Daoy (cell line): ENCODE data around the gene PCDHB3. TPM values are rescaled to one million over a fixed set of nuclear protein-coding genes. Genes with fewer than 3 reads are reported as not detected.
A peak's percentile ranks its signal among the peaks of the same experiment; 100 is the strongest.
"Not testable (repeated sequence)": the region's sequence is repeated elsewhere in the genome, so short reads cannot be mapped to it uniquely, and the experiment has no call there.

Experiments
- DNase-seq: peaks from one replicate; pipeline ENCODE4 v3.0.0-alpha.2; 2015; ENCODE audit warnings: low read depth
- total RNA-seq: library from RNA; depleted of rRNA; stranded (reverse); fragments of >200 nt; shearing (Covaris generic); gene quantifications from 2 replicates; pipeline ENCODE4 v1.2.3, GENCODE V29; 2014; rRNA removed

PCDHB3 gene
- 0.11 and 0.24 TPM in 2 replicates for total RNA-seq

DNA sequence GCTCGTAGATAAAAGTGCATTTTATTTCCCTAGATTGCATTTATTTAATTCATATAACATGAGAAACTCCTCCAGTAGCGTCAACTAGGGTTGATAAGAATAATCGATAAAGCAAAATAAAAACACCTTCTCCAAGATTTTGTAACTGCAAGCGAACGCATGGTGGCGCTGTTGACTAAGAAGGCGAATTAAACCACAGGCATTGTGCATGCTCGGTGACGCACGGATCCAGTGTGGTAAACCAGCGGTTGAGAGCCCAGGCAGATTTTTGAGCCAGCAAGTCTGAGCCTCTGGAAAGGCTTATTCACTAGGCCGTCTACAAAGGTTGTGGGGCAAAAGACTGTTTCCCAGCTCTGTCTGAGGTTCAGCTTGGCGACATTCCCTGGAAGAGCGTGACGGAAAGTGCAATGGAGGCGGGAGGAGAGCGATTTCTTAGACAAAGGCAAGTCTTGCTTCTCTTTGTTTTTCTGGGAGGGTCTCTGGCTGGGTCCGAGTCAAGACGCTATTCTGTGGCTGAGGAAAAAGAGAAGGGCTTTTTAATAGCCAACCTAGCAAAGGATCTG is at the start of gene PCDHB3:
Gene PCDHB3, plus strand, starts transcription at position 231 of the 563 bp plus-strand sequence. Its CDS starts 177 bp downstream, at position 408.
- DNase-seq, result peak; percentile 80

DNA sequence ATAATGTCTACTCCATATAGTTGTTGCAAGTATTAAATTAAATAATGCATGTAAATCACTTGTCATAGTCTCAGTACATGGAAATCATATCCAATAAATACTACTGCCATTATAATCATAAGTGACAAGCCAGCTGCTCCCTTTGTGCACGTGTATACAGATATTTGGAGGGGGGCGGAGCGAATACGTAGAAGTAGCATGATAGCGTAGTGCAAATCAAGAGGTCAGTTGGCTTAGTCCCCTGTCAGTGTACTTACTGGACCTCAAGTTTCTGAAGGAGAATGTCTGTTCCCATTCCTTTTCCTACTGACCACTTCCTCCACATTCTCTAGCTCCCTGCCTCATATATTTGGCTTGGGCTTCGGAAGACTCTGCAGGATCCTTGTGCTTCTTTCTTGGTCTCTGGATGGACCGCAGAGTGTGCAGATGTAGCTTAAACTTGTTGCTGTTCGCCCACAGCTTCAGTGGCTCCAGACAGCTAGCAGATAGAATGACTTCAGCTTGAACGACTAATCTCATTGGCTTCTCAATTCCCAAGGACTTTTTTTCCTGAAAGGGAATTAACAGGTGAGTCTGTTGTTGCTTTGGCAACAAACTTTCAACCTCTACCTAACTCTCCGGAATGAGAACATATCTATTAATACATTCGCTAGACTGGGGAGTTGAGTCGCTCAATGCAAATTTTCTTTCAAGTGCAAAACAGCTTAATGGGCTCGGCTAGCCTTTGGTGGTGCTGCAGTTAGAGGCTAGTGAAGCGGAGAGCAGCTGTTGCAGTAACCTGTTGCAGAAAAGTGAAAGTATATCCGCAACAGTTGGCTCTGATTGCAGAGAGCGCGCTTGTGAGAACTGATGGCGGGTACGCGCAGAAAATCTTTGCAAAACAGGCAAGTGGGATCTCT is 49.4 kb upstream of the PCDHB3 start, which contains the start of gene PCDHB1:
Gene PCDHB1, plus strand, starts transcription at position 753 of the 899 bp plus-strand sequence. Its CDS starts 97 bp downstream, at position 850.
- DNase-seq, result peak; percentile 26

DNA sequence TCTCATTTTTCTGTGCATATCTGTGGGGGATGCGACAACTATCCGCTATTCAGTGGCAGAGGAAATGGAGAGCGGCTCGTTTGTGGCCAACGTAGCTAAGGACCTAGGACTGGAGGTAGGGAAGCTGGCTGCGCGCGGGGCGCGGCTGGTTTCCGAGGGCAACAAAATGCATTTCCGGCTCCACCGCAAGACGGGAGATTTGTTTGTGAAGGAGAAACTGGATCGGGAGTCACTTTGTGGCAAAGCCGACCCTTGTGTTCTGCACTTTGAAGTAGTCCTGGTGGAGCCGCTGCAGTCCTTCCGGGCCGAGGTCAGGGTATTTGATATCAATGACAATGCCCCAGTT is 48.8 kb upstream of the PCDHB3 start:
- DNase-seq, result peak; percentile 22

DNA sequence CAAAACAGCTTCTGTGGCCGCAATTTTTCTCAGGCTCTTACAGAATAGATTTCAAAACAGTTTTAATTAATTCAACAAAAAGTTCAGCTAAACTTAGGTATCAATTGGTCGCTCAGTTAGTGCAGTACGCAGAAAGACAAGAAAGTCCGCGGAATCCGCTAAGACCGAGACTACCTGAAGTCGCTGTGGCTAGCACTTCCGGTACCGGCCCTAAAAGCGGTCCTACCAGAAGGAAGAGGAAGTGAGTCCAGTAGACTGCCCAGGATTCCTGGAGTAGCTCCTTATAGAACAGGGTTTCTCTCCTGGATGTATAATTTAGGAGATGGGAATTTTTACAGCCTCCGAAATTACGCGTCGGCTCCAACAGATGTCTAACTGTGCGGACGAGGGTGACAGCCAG is 22.4 kb upstream of the PCDHB3 start:
- no peak for DNase-seq

DNA sequence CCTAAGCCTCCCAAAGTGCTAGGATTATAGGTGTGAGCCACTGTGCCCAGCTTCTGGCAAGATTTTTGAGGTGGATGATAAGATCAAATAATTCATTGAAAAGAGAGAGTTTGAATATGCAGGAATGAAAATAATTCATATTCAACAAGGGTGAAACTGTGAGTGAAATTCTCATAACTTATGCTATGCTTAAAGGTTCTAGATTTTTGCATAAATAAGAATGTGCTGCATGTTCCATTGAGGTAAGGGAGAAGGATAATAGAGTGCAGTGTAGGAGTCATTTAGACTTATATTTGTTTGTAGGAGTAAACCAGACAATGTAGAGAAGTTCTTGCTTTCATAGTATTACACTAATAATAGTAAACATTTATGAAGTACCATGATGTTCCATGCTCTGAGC is 18.0 kb upstream of the PCDHB3 start:
- no peak for DNase-seq

DNA sequence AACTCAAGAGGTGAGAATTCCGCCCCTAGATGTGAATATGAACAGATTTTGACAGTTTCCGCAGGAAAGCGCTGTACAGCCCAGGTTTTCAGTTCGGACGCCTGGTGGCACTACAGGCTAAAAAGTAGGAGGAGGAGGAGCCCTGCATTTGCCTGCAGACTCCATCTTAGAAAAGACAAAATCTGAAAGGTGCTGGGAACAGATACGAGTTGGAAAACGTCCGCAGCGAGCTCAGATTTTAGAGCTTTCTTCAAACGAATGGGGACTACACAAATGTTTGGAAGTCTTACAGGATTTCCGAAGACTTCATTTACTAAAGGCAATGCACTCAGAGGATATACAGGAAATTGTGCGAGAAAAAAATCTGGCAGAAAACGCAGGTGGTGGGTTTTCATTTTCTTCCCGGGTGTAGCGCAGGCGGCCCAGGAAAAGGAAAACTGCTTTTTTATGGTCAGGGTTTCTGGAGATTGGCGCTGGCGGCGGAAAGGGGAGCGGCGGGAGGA is 15.7 kb upstream of the PCDHB3 start:
- DNase-seq, result peak; percentile 82

DNA sequence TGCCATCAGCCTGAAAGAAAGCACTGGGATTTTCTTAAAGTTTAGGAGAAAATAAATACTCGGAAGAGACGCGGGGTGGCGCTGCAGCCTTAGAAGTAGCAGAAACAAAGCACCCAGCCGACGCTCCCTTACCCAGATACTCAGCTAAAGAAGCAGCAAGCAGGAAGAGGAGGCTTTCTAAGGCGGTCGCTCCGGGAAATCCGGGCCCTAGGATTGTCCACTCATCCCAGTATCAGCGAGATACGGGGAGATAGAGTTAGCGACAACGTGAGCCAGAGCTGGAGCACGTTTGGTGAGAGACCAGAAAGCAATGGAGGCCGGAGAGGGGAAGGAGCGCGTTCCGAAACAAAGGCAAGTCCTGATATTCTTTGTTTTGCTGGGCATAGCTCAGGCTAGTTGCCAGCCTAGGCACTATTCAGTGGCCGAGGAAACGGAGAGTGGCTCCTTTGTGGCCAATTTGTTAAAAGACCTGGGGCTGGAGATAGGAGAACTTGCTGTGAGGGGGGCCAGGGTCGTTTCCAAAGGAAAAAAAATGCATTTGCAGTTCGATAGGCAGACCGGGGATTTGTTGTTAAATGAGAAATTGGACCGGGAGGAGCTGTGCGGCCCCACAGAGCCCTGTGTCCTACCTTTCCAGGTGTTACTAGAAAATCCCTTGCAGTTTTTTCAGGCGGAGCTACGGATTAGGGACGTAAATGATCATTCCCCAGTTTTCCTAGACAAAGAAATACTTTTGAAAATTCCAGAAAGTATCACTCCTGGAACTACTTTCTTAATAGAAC is 5.6 kb upstream of the PCDHB3 start, which contains the start of gene PCDHB2:
Gene PCDHB2, plus strand, starts transcription at position 135 of the 782 bp plus-strand sequence. Its CDS starts 176 bp downstream, at position 311.
- peak; percentile 88 for DNase-seq

DNA sequence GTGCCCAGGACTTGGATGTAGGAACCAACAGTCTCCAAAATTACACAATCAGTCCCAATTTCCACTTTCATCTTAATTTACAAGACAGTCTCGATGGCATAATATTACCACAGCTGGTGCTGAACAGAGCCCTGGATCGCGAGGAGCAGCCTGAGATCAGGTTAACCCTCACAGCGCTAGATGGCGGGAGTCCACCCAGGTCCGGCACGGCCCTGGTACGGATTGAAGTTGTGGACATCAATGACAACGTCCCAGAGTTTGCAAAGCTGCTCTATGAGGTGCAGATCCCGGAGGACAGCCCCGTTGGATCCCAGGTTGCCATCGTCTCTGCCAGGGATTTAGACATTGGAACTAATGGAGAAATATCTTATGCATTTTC is 5.0 kb upstream of the PCDHB3 start:
- peak; percentile 9 for DNase-seq

DNA sequence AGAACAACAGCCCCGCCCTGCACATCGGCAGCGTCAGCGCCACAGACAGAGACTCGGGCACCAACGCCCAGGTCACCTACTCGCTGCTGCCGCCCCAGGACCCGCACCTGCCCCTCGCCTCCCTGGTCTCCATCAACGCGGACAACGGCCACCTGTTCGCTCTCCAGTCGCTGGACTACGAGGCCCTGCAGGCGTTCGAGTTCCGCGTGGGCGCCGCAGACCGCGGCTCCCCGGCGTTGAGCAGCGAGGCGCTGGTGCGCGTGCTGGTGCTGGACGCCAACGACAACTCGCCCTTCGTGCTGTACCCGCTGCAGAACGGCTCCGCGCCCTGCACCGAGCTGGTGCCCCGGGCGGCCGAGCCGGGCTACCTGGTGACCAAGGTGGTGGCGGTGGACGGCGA is 4.1 kb upstream of the PCDHB3 start:
- DNase-seq, result not testable (repeated sequence)

DNA sequence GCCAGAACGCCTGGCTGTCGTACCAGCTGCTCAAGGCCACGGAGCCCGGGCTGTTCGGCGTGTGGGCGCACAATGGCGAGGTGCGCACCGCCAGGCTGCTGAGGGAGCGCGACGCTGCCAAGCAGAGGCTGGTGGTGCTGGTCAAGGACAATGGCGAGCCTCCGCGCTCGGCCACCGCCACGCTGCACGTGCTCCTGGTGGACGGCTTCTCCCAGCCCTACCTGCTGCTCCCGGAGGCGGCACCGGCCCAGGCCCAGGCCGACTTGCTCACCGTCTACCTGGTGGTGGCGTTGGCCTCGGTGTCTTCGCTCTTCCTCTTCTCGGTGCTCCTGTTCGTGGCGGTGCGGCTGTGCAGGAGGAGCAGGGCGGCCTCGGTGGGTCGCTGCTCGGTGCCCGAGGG is 3.7 kb upstream of the PCDHB3 start:
- not testable (repeated sequence) for DNase-seq

DNA sequence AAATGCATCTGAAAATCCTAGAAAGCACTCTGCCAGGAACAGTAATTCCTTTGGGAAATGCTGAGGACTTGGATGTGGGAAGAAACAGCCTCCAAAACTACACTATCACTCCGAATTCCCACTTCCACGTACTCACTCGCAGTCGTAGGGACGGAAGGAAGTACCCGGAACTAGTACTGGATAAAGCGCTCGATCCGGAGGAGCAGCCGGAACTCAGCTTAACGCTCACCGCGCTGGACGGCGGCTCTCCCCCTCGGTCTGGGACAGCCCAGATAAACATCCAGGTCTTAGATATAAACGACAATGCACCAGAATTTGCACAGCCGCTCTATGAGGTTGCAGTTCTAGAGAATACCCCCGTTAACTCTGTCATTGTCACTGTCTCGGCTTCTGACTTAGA is 786 bp downstream of the PCDHB3 start:
- no peak for DNase-seq

DNA sequence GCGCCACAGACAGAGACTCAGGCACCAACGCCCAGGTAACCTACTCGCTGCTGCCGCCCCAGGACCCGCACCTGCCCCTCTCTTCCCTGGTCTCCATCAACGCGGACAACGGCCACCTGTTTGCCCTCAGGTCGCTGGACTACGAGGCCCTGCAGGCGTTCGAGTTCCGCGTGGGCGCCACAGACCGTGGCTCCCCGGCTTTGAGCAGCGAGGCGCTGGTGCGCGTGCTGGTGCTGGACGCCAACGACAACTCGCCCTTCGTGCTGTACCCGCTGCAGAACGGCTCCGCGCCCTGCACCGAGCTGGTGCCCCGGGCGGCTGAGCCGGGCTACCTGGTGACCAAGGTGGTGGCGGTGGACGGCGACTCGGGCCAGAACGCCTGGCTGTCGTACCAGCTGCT is 1.8 kb downstream of the PCDHB3 start:
- DNase-seq, result not testable (repeated sequence)

DNA sequence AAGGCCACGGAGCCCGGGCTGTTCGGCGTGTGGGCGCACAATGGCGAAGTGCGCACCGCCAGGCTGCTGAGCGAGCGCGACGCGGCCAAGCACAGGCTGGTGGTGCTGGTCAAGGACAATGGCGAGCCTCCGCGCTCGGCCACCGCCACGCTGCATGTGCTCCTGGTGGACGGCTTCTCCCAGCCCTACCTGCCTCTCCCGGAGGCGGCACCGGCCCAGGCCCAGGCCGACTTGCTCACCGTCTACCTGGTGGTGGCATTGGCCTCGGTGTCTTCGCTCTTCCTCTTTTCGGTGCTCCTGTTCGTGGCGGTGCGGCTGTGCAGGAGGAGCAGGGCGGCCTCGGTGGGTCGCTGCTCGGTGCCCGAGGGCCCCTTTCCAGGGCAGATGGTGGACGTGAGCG is 2.2 kb downstream of the PCDHB3 start:
- DNase-seq, result not testable (repeated sequence)

DNA sequence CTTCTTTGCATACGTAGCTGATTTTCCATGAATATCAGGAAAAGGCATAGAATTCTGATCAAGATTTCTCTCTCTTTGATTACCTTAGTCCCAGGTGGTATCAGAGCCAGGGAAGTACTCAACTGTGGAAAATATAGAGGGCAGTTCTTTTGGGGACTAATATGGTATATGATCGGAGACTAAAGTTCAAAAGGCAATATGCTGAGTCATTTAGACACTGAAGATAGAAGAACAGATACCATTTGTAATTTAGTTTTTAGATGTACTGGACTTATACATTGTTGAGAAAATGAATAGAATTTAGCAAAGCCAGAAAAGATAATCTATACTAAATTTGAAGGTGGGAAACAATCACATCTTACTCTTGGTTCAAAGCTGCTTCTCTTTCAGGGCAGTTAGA is 5.1 kb downstream of the PCDHB3 start:
- DNase-seq, result no peak

DNA sequence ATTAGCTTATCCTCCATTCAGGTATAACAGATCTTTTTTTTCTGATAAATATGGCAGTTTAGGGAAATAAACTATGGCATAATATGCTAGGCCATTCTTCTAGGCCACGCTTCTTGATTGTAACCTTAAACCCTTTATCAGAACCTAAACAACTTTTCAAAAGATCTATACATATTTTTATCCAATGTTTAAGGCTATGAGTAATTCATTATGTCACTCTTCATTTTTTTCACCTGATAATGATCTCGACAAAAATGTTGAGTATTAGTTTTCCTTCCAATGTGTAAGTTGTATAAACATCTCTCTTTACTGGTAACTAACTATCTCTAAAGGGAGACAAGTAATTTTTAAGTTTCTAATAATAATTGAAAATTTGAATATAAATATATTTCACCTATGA is 19.0 kb downstream of the PCDHB3 start:
- no peak for DNase-seq

DNA sequence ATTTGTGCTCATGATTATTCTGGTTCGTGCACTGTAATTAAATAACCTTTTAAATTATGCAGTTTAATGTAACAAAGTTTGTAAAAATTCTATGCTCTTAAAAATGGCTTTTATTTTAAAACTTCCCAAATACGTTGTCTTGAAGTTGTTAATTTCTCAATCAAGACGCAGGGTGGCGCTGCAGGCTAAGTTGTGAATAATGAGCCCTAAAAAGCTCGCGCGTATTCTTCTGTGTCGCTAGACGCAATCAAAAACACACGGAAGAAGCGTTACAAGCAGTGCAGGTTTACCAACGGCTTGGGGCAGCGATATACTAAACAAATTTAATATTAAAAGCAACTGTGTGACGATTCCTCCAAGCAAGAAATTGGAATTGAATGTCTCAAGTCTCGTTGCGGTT is 21.3 kb downstream of the PCDHB3 start, which contains the start of gene PCDHB4:
Gene PCDHB4, plus strand, starts transcription at position 256 of the 400 bp plus-strand sequence. CDS start 181 bp downstream, outside the sequence.
- DNase-seq, result peak; percentile 63

DNA sequence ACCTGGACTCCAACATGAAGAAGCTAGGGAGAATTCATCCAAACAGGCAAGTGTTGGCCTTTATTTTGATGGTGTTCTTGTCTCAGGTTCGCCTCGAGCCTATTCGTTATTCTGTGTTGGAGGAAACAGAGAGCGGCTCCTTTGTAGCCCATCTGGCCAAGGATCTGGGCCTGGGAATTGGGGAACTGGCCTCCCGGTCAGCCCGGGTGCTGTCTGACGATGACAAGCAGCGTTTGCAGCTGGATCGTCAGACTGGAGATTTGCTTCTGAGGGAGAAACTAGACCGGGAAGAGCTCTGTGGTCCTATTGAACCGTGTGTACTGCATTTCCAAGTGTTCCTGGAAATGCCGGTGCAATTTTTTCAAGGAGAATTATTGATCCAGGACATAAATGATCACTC is 21.7 kb downstream of the PCDHB3 start:
- peak; percentile 19 for DNase-seq

DNA sequence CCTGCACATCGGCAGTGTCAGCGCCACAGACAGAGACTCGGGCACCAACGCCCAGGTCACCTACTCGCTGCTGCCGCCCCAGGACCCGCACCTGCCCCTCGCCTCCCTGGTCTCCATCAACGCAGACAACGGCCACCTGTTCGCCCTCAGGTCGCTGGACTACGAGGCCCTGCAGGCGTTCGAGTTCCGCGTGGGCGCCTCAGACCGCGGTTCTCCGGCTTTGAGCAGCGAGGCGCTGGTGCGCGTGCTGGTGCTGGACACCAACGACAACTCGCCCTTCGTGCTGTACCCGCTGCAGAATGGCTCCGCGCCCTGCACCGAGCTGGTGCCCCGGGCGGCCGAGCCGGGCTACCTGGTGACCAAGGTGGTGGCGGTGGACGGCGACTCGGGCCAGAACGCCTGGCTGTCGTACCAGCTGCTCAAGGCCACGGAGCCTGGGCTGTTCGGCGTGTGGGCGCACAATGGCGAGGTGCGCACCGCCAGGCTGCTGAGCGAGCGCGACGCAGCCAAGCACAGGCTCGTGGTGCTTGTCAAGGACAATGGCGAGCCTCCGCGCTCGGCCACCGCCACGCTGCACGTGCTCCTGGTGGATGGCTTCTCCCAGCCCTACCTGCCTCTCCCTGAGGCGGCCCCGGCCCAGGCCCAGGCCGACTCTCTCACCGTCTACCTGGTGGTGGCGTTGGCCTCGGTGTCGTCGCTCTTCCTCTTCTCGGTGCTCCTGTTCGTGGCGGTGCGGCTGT is 23.3 kb downstream of the PCDHB3 start:
- DNase-seq, result not testable (repeated sequence)

DNA sequence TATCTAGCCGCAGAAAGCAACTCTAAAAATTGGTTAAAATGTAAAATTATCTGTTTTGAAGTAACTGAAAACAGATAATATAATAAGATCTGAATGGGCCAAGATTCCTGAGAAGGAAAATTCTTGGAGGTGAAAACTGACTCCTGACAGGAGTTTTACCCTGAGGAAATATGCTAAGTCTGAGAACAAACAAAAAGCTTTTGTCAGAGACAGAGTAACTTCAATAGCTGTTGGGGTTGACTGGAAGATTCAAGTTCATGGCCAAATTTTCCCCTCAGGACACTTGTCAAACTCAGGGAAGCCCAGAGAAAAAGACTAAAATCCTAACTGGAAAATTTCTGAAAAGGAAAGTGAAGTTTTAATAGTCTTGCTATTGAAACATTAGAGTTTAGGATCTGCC is 27.0 kb downstream of the PCDHB3 start:
- DNase-seq, result no peak

DNA sequence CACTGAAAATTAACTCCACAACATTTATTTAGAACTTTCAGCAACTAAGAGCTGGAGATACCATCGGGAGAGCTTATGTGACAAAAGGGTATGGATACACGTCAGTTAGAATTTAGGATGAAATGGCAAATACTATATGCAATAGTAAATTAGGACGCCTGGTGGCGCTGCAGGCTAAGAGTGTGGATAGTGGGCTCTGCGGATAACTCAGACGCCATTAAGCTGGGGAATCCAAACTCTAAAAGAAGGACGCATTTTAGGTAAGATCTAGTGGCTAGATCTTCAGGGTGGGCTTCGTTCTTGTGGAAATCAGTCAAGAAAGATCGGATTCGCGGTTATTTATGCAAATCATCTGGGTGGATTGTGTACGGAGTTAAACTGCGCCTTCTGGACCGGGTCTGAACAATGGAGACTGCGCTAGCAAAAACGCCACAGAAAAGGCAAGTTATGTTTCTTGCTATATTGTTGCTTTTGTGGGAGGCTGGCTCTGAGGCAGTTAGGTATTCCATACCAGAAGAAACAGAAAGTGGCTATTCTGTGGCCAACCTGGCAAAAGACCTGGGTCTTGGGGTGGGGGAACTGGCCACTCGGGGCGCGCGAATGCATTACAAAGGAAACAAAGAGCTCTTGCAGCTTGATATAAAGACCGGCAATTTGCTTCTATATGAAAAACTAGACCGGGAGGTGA is 34.9 kb downstream of the PCDHB3 start, which contains the start of gene PCDHB5:
Gene PCDHB5, plus strand, starts transcription at position 177 of the 688 bp plus-strand sequence. Its CDS starts 229 bp downstream, at position 406.
- peak; percentile 60 for DNase-seq
